Activated T-helper 1 cell treated with anti-CD3 and anti-CD28 coated beads, Interleukin-2, amount 50 U/mL, for 16 hours (primary cell): ENCODE data around the gene MTFP1.
"Not testable (repeated sequence)": the region's sequence is repeated elsewhere in the genome, so short reads cannot be mapped to it uniquely, and the experiment has no call there.

Experiments used
- DNase-seq, 2 donors: peaks; one replicate each; pipeline ENCODE4 v3.0.0-alpha.2; 2020; ENCODE audit warnings: low read depth in 1 of 2, low spot score in 1 of 2

MTFP1 gene

GRCh38 chr22:30401024-30401423 lies 24.5 kb upstream of the MTFP1 start:
- DNase-seq = not testable (repeated sequence)

- DNase-seq = no peak
Observed at GRCh38 chr22:30402028-30402765, 23.4 kb upstream of the MTFP1 start.

GRCh38 chr22:30402766-30403104 lies 22.8 kb upstream of the MTFP1 start:
- DNase-seq = not testable (repeated sequence)

- DNase-seq = no peak
Observed at GRCh38 chr22:30404307-30404706, 21.3 kb upstream of the MTFP1 start.

GRCh38 chr22:30405731-30406130 lies 19.8 kb upstream of the MTFP1 start:
- DNase-seq = no peak

- DNase-seq = no peak
Observed at GRCh38 chr22:30406400-30406799, 19.2 kb upstream of the MTFP1 start.

GRCh38 chr22:30408388-30409102 lies 17.0 kb upstream of the MTFP1 start:
- no peak for DNase-seq

- no peak for DNase-seq
Observed at GRCh38 chr22:30411780-30412179, 13.8 kb upstream of the MTFP1 start.

GRCh38 chr22:30413001-30413400 lies 12.6 kb upstream of the MTFP1 start:
- no peak for DNase-seq

GRCh38 chr22:30413745-30414524 lies 11.6 kb upstream of the MTFP1 start:
- no peak for DNase-seq

- no peak for DNase-seq
Observed at GRCh38 chr22:30414525-30415047, 11.0 kb upstream of the MTFP1 start.

GRCh38 chr22:30416403-30416802 lies 9.2 kb upstream of the MTFP1 start:
- DNase-seq = no peak

GRCh38 chr22:30416837-30417236 lies 8.7 kb upstream of the MTFP1 start:
- no peak for DNase-seq

- DNase-seq = no peak
Observed at GRCh38 chr22:30420347-30421125, 5.0 kb upstream of the MTFP1 start.

GRCh38 chr22:30421695-30422480 lies 3.7 kb upstream of the MTFP1 start:
- DNase-seq = no peak

GRCh38 chr22:30422481-30423300 lies 2.9 kb upstream of the MTFP1 start:
- no peak for DNase-seq

GRCh38 chr22:30423301-30423958 lies 2.1 kb upstream of the MTFP1 start:
- peak; percentile 14 to 26 for DNase-seq

- DNase-seq = peak; percentile 94 to 96
Observed at GRCh38 chr22:30423959-30424533, 1.5 kb upstream of the MTFP1 start.
